Peyer's patch (tissue), 4 donors: ENCODE measurements around the gene CGB7.

Source experiments
- CTCF ChIP-seq, 6 experiments: fragments of 450-650 bp in 4 of 6; fragments of 200-600 bp in 2 of 6; sonication (generic) in 1 of 6; IDR thresholded peaks; one replicate each; pipeline ENCODE4 v1.5.1; 2017 to 2019; ENCODE audit warnings: antibody characterized with exemption in 6 of 6, mild to moderate bottlenecking in 3 of 6, moderate library complexity in 1 of 6
- POLR2A ChIP-seq, 2 donors: fragments of 450-650 bp; IDR thresholded peaks; one replicate each; pipeline ENCODE4 v1.5.1; 2017; ENCODE audit warnings: antibody characterized with exemption in 2 of 2, mild to moderate bottlenecking in 2 of 2, moderate library complexity in 2 of 2

- TF ChIP-seq CTCF (IDR thresholded peaks at IDR 0.05): no peak
- TF ChIP-seq POLR2A (IDR thresholded peaks at IDR 0.05): no peak
Observed at GRCh38 chr19:49010453-49010852, 47.1 kb downstream of the CGB7 start.
